IPS-18c (cell line): ENCODE measurements around the gene CHMP5.

Source experiments
- H3K4me3 ChIP-seq: 2 replicates; pipeline ENCODE4 v1.7.0; 2013; ENCODE audit warnings: low read depth, mild to moderate bottlenecking, low read length, moderate library complexity; ENCODE audit not compliant: insufficient read depth
- H3K9me3 ChIP-seq: one replicate; pipeline ENCODE4 v1.6.1; 2013; ENCODE audit warnings: mild to moderate bottlenecking, low read length, moderate library complexity; ENCODE audit not compliant: control insufficient read depth, insufficient read depth

Gene CHMP5

GRCh38 chr9:33236571-33236970 is 28.3 kb upstream of the CHMP5 start:
- Histone ChIP-seq H3K4me3 (no peak overlapping the region), H3K9me3 (no peaks in the 10 kb centered on the region)

- H3K9me3 ChIP-seq = no peaks in the 10 kb centered on the region
- H3K4me3 ChIP-seq = no peak within 1 kb of the TSS
Measured at GRCh38 chr9:33239921-33240320, 24.9 kb upstream of the CHMP5 start, which contains the start of gene SPINK4. SPINK4 (plus strand) TSS chr9:33240167; CDS start chr9:33240209, 42 bp downstream.

GRCh38 chr9:33241298-33241697 is 23.6 kb upstream of the CHMP5 start:
- no peak overlapping the region for H3K4me3 ChIP-seq

GRCh38 chr9:33242609-33243134 is 22.2 kb upstream of the CHMP5 start:
- Histone ChIP-seq H3K4me3 (no peak overlapping the region), H3K9me3 (no peaks in the 10 kb centered on the region)

More at GRCh38 chr9:33241298-33241697, 23.6 kb upstream of the CHMP5 start:
- no peaks in the 10 kb centered on the region for H3K9me3 ChIP-seq

GRCh38 chr9:33244137-33244784 is 20.6 kb upstream of the CHMP5 start:
- no peak overlapping the region for H3K4me3 ChIP-seq
- H3K9me3 ChIP-seq = no peaks in the 10 kb centered on the region

GRCh38 chr9:33245341-33245740 is 19.5 kb upstream of the CHMP5 start:
- H3K4me3 ChIP-seq = no peak overlapping the region
- H3K9me3 ChIP-seq = no peaks in the 10 kb centered on the region

GRCh38 chr9:33246269-33246860 is 18.5 kb upstream of the CHMP5 start:
- Histone ChIP-seq H3K9me3 (no peaks in the 10 kb centered on the region), H3K4me3 (no peak overlapping the region)

GRCh38 chr9:33248606-33249005 is 16.2 kb upstream of the CHMP5 start:
- no peak overlapping the region for H3K4me3 ChIP-seq
- no peaks in the 10 kb centered on the region for H3K9me3 ChIP-seq

- Histone ChIP-seq H3K9me3 (no peaks in the 10 kb centered on the region), H3K4me3 (no peak overlapping the region)
Measured at GRCh38 chr9:33249087-33249658, 15.7 kb upstream of the CHMP5 start.

GRCh38 chr9:33249983-33250382 is 14.9 kb upstream of the CHMP5 start:
- Histone ChIP-seq H3K9me3 (no peaks in the 10 kb centered on the region), H3K4me3 (no peak overlapping the region)

GRCh38 chr9:33250458-33250995 is 14.3 kb upstream of the CHMP5 start:
- H3K4me3 ChIP-seq = no peak overlapping the region
- H3K9me3 ChIP-seq = no peaks in the 10 kb centered on the region

- H3K4me3 ChIP-seq = no peak overlapping the region
Measured at GRCh38 chr9:33254211-33254610, 10.6 kb upstream of the CHMP5 start.

GRCh38 chr9:33255014-33255413 is 9.8 kb upstream of the CHMP5 start:
- Histone ChIP-seq H3K9me3 (no peaks in the 10 kb centered on the region), H3K4me3 (no peak overlapping the region)

More at GRCh38 chr9:33254211-33254610, 10.6 kb upstream of the CHMP5 start:
- H3K9me3 ChIP-seq = no peaks in the 10 kb centered on the region

GRCh38 chr9:33255471-33255870 is 9.4 kb upstream of the CHMP5 start:
- no peak overlapping the region for H3K4me3 ChIP-seq
- H3K9me3 ChIP-seq = no peaks in the 10 kb centered on the region

- Histone ChIP-seq H3K9me3 (no peaks in the 10 kb centered on the region), H3K4me3 (no peak overlapping the region)
Measured at GRCh38 chr9:33256236-33256635, 8.6 kb upstream of the CHMP5 start.

- H3K9me3 ChIP-seq = no peaks in the 10 kb centered on the region
- no peak overlapping the region for H3K4me3 ChIP-seq
Measured at GRCh38 chr9:33257276-33257675, 7.6 kb upstream of the CHMP5 start.

GRCh38 chr9:33260372-33260771 is 4.5 kb upstream of the CHMP5 start:
- Histone ChIP-seq H3K9me3 (no peaks in the 10 kb centered on the region), H3K4me3 (no peak overlapping the region)
